HG02678 (cell line): ENCODE measurements around the gene FLAD1.
A peak's percentile ranks its signal among the peaks of the same experiment; 100 is the strongest.

Experiments
- ATAC-seq: cut with Tn5 transposase; IDR thresholded peaks from one replicate; pipeline ENCODE4 v1.9.1; 2021; ENCODE audit warnings: mild to moderate bottlenecking, moderate library complexity; ENCODE audit not compliant: unreplicated experiment

FLAD1 gene

DNA sequence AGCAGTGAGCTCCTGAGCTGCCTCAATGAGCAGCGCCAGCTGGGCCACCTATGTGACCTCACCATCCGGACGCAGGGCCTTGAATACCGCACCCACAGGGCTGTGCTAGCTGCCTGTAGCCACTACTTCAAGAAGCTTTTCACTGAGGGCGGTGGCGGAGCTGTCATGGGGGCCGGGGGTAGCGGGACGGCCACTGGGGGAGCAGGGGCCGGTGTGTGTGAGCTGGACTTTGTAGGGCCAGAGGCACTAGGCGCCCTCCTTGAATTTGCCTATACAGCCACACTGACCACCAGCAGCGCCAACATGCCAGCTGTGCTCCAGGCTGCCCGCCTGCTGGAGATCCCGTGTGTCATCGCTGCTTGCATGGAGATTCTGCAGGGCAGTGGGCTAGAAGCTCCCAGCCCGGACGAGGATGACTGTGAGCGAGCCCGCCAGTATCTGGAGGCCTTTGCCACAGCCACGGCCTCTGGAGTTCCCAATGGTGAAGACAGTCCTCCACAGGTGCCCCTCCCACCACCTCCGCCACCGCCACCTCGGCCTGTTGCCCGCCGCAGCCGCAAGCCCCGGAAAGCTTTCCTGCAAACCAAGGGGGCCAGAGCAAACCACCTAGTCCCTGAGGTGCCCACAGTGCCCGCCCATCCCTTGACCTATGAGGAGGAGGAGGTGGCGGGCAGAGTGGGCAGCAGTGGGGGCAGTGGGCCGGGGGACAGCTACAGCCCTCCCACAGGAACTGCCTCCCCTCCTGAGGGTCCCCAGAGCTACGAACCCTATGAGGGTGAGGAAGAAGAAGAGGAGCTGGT lies 31.8 kb downstream of the FLAD1 start:
- no peak for ATAC-seq

DNA sequence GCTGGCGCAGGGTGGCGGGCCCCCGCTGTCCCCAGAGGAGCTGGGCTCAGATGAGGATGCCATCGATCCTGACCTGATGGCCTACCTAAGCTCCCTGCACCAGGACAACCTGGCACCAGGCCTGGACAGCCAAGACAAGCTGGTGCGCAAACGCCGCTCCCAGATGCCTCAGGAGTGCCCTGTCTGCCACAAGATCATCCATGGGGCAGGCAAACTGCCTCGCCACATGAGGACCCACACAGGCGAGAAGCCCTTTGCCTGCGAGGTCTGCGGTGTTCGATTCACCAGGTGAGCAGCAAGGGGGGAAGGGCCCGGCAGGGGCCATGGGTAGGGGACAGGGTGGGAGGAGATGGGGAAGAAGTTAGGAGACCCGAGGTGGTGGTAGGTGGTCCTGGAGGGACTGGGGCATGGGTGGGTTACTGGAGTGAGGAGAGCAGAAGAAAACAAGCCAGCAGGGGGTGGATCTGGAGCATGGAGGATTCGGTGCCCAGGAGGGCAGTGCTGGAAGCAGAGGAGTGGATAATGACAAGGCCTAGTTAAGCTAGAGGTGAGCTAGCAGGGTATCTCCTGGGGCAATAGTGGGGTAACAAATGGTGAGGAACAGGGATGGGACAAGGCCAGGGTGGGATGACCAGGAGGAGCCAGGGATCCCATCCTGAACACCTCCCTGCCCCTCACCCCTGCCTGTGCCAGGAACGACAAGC lies 32.5 kb downstream of the FLAD1 start:
- ATAC-seq: no peak

DNA sequence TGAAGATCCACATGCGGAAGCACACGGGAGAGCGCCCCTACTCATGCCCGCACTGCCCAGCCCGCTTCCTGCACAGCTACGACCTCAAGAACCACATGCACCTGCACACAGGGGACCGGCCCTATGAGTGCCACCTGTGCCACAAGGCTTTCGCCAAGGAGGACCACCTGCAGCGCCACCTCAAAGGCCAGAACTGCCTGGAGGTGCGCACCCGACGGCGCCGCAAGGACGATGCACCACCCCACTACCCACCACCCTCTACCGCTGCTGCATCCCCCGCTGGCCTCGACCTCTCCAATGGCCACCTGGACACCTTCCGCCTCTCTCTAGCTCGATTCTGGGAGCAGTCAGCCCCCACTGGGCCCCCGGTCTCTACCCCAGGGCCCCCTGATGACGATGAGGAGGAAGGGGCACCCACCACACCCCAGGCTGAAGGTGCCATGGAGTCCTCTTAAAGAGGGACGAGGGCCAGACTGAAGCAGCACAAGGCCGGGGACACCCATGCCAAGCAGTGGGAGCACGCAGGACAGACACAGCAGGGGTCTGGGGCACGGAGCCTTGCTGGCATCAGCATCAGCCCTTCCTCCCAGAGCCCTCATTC lies 33.2 kb downstream of the FLAD1 start:
- ATAC-seq: no peak

DNA sequence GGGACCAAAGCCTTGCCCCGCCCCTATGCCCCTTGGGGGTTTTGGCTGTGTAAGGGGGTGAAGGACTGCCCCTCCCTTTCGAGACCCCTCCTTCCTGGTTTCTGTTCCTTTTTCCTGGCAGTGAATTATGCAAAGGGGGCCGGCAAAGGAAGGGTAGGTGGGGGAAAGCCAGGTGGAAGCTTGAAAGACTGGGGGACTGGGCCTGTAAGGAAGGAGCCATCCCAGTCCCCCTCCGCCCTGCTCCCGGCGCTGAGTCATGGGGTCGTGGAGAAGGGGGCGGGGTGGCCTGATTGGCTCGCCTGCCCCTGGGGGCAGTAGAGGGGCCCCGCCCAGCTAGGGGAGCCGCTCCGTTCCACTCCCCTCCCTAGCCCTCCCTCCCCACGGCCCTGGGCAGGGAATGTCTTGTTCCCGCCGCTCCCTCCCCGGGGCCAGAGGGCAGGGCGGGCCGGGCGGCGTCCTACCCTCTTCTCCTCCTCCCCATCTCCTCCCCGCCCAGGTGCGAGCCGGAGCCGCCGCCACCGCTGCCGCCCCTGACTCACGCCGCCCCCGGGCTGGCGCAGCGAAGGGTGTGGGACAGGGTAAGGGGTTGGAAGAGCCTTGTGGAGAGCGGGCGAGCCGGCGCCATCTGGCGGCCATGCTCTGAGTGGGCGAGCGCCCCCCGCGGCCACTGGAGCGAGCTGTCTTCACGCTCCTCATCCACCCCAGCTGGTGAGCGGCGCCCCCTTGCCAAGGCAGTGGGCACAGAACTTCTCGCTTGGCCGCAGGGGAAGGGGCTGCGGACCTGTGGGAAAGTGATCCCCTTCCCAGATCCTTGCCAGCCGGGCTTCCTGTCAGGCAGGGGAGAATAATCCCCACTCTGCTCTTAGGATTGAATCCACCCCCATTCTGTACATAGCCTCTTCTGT lies 34.1 kb downstream of the FLAD1 start:
- peak; percentile 82 for ATAC-seq

DNA sequence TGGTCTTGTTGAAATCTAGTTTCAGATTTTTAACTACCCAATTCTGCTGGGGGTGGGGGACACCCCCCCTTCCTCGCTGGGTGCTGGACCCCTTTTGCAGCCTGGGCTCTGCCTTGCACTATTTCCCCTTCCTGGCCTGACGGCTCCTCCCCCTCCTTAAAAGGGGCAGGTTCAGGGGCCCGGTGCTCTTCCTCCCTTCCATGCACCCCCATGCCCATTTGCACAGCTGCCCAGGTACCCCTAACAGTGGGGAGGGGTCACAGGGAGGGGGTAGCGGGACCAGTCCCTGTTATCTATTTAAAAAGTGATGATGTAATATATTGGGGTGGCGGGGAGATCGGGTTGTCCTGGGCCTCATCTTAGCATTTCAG lies 34.8 kb downstream of the FLAD1 start:
- ATAC-seq: no peak

DNA sequence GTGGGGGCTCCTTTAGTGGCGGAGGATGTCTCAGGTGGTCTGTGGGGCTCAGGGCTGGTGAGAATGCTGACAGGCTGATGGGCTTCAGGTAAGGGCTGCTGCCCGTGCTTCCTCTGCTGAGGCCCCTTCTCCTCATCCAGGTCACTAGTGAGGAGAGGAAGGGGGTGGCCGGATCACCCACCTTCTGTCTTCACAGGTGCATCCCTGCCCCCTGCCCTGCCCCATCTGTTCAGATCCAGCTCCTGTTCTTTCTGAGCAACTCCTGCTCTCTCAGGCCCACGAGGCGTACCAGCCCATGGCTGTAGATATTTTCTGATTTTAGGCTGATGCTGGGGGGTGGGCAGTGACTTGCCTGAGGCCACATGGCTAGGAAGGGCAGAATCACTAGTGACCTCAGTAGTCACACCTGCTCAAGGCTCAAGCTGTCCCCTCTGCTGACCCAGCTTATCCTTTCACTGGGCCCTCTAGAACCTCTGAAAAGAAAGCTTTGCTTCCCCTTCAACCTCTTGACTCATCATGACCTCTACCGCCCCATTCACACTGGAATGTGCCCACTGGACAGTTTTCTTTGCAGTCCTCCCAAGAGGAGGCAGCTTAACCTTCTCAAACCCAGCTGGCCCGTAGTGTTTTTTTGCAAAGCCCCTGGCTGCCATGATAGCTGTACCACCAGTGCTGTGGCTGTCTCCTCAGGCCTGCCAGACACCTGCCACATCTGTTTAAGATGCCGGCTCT lies 35.6 kb downstream of the FLAD1 start:
- ATAC-seq: no peak

DNA sequence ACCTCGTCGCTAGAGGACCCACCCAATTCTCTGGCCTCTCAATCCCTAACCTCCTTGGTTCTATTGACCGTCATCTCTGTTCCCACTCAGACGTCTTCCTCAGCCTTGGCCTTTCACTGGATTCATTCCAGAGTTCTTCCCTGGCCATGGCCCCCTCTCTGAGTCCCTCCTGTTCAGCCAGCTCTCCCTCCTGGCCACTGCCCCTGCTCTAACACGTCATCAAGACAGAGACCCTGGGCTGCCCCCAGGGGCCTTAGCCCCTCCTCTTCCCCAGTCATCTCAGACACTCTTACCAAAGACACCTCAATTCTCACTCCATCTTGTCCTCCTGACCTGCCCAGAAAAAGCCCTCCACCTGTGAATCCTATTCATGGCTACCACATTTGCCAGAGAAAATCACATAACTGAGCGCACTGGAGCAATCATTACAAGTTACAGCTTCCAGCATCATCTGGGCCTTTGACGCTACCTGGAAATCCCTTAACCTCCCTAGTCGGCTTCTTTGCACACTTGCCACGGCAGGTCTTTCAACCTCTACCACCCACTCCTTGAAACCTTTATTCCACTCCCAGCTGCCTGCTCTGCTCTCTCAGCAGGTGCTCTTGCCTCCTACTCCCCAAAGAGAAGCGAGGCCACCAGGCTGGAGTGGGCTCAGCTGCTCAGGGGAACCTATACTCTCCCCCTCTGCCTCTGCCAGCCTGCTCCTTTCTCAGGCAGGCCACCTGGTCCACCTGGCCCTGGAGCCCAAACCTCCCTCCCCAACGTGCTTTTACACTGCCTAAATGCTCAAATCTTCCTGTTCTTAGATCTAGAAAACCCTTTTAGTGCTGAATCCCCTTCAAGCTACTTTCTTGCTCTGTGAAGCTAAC lies 36.5 kb downstream of the FLAD1 start:
- ATAC-seq: no peak

DNA sequence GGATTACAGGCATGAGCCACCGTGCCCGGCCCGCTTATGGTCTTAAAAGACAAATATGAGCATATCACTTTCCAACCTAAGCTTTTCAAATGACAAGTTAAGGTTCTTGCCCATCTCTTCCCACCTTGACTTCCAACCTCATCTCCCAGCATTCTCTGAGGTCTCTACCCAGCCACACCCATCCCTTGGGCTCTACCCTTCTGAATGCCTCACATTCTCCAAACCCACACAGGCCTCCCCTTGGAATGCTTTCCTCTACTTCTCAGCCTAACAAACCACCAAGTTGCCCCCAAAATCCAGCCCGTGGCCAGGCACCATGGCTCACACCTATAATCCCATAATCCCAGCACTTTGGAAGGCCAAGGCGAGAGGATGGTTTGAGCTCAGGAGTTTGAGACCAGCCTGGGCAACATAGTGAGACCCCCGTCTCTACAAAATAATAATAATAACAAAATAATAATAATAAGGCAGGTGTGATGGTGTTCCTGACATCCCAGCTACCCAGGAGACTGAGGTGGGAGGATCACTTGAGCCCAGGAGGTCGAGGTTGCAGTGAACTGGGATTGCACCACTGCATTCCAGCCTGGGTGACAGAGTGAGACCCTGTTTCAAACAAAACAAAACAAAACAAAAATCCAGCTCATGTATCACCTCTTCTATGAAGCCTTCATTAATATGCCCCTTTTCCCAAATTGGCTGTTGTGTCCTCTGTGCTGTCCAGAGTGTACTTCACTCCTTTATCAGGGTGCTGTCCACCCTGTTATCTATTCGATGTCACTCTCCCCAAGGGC lies 39.2 kb downstream of the FLAD1 start:
- ATAC-seq: no peak

DNA sequence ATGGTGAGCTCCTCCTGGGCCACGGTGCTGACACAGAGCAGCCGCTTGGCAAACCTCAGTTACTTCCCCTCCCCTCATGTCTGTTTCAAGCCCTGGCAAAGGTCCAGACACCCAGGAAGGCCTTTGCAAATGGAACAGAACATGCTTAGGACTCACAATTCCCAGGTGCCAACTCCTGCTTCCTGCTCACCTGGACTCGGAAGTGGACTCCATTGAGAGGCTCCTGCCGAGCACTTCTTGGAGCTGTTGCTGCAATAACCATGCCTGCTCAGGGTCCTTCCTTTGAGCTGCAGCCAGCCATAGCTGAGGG lies 39.7 kb downstream of the FLAD1 start:
- ATAC-seq: no peak

DNA sequence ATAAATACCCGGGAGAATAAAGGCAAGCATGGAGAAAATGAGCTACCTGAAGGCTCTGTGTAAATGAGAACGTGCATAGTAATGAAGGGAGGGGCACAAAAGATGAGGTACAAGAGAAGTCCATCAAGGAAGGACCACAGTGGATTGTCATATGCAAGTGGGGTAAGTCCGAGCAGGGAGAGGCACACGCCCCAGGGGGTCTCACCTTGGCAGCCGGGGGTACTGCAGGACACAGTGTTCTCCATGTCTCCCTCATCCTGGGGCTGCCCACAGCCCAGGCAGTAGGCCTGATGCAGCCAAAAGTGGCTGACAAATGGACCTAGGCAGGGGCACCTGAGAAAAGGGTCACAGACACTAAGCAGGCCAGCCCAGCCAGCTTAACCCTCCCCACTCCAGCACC lies 40.5 kb downstream of the FLAD1 start:
- no peak for ATAC-seq

DNA sequence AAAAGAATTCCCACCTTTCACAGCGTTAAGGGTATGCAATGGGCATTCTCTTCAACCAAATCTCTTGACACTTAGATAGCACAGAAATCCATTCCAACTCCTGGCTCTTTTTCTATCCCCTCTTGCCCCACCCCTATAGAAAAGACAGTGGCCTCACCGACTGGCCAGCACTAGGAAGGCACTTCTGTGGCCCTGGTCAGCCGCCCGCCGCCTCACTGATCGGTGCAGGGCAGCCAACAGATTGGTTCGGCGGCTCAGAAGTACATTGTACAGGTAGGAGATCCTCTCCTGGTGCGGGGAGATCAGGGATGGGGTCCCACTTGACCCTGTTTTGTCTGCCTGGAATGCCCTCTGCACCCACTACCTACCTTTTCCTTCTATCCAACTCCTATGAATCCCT lies 41.2 kb downstream of the FLAD1 start:
- no peak for ATAC-seq

DNA sequence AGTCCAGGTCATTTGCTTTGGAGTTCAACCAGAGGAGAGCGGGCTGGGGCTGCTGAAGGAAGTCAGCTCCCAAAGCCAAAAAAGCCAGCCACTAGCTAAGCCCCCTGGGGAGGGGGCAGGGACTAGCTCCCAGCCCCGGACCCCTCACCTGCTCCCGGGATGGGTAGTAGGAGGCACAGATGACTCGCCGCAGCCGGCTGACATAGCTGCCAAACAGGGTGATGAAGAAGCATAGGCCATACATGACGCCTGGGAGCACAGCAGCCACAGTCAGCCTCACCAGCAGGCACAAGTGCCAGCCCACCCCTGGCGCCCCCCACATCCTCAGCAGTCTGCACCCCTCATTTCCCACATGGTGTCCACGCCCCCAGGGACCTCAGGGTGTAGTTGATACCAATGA lies 43.0 kb downstream of the FLAD1 start:
- no peak for ATAC-seq

DNA sequence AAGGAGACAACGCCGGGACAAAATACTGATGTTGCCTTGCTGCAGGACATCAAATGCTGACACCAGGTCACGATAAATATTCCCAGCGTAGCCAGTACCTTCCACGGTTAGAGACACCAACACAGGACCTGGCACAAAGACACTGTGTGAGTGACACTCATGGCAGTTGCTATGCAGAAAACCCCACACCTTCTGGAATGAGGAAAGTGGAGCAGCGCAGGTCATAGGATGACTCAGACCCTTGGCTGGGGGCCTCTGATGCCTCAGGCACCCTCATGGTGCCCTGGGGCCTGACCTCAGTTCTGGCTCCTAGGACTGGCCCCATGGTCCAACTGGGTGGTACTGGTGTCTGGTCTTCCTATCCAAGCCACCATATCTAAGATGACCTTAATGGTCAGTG lies 43.4 kb downstream of the FLAD1 start:
- no peak for ATAC-seq

DNA sequence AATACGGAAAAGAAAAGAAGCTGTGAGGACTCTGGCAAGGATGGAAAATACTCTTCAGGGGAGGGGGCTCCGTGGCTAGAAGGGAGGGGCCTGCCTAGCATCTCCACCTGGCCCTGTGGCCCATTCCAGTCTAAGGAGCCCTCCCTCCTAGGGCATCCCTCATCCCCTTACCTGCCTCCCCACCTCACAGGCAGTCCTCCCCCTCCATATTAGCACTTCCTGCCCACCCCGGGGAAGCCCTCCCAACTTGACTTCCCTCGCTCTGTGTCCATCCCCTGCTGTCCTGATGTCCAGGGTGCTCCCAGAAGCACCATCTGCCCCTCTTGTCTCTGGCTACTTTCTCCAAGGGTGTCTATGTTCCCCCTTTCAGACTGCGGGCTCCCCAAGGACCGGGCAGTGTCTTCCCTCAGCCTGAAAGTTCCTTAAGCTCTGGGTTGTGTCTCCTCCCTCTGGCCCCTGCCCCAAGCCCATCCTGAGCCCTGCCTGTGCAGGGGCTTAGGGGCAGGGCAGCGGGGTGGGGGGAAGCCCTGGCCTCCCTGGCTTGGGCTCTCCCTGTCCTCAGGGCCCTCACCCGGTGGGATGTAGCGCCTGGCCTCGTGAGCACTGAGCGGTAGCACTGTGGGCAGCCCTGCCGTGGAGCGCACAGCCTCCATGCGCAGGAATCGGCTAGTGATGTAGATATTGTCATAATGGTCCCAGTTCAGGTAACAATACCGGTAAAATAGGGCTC lies 46.5 kb downstream of the FLAD1 start:
- no peak for ATAC-seq

DNA sequence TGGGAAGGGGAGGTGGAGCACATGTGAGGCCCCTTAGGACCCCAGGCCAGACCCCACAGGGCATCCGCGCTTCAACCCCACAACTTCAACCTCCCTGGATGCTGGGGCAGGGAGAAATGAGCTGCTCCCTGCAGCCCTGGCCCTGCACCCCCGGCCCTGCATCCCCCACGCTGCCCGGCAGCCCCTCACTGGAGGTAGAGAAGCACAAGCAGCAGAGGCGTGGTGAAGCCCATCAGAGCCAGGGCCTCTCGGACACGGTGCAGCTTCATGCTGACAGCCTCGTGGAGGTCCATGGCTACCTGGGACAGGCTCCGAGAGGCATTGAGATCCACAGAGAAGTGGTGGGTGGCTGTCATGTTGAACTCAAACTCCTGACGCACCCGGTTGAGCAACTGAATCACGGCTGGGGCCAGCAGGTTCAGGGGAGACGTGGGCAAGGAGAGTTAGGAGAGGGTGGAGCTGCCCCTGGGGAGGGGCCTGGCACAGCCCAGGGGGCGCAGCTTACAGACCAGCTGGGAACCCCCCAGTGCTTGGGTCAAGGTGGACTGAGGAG lies 47.2 kb downstream of the FLAD1 start:
- no peak for ATAC-seq

DNA sequence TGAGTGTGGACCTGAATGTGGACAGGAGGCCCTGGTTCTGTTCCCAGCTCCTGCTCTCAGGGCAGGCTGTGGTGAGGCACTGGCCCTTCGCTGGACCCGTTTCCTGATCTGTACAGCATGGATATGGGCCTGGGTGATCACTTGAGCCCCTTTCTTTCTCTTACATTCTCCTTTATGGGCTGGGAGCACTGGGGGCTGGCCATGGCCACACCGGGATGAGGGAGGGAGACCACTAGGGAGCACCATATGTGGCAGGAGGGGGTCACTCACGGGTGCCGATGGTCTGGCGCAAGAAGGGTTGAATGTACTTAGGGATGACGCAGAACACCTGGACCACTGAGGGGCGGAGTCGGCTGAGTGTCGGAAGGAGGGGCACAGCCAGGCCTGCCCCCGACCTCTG lies 47.8 kb downstream of the FLAD1 start:
- no peak for ATAC-seq

DNA sequence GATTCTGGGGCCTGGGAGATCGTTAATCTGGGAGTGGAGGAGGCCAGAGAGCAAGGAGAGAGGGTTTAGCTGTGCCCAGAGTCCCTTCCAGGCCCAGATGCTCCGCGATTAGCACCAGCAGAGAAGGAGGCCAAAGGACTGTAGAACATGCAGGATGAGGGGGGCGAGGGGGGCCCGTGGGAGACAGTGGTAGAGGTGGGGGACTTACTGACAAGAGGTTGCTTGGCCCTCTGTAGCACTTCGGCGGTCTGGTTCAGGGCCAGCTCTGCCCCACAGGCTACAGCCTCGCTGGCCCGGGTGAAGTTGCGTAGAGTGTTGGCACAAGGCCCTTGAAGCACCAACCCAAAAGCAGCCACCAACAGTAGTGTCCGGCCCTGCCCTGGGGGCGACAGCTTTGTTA lies 49.7 kb downstream of the FLAD1 start:
- no peak for ATAC-seq

DNA sequence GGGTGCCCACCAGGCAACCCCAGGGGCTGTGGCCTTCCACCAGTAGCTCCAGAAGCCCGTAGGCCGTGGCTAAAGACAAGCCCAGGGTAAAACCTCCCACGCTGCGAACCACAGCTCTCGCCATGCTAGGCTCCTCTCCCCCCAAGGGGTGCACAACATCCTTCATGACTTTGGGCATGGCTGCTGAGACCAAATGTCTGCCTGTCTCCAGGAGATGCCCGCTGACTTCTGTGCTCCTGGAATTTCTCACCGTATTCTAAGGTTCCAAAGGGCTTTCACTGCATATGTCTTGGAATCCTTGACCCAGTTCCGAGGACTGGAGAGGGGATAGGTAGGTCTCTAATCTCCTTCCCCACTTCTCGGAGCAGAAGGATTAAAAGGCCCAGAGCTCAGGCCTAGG lies 50.4 kb downstream of the FLAD1 start, which contains the start of the genes DCST1 and DCST2:
TSS of gene DCST1 (plus strand) at position 301 of the 400 bp plus-strand sequence. CDS start 213 bp downstream, outside the sequence.
TSS of gene DCST2 (minus strand) at position 258 of the 400 bp plus-strand sequence. CDS start at position 178, 80 bp downstream.
- no peak for ATAC-seq
